GM19035 (cell line): ENCODE measurements around the gene ITPK1.

ENCODE experiments used
- ATAC-seq: cut with Tn5 transposase; IDR thresholded peaks from one replicate; pipeline ENCODE4 v1.9.1; 2021; ENCODE audit not compliant: unreplicated experiment

Gene ITPK1

GRCh38 chr14:93084866-93085857, 30.6 kb downstream of the ITPK1 start:
- ATAC-seq: no peak

GRCh38 chr14:93084402-93084801, 31.3 kb downstream of the ITPK1 start:
- no peak for ATAC-seq

- no peak for ATAC-seq
These were observed 31.8 kb downstream of the ITPK1 start for GRCh38 chr14:93083917-93084316.

GRCh38 chr14:93082576-93083001, 33.1 kb downstream of the ITPK1 start:
- no peak for ATAC-seq

GRCh38 chr14:93081876-93082570, 33.7 kb downstream of the ITPK1 start:
- no peak for ATAC-seq

- no peak for ATAC-seq
These were observed 35.8 kb downstream of the ITPK1 start for GRCh38 chr14:93079865-93080403.

GRCh38 chr14:93079321-93079720, 36.4 kb downstream of the ITPK1 start:
- ATAC-seq: no peak

- ATAC-seq: no peak
These were observed 36.9 kb downstream of the ITPK1 start for GRCh38 chr14:93078870-93079269.

- ATAC-seq: no peak
These were observed 39.0 kb downstream of the ITPK1 start for GRCh38 chr14:93076755-93077154.

GRCh38 chr14:93075891-93076290, 39.8 kb downstream of the ITPK1 start:
- no peak for ATAC-seq

- ATAC-seq: no peak
These were observed 41.6 kb downstream of the ITPK1 start for GRCh38 chr14:93073910-93074769.

GRCh38 chr14:93073358-93073707, 42.4 kb downstream of the ITPK1 start:
- ATAC-seq: no peak

- ATAC-seq: no peak
These were observed 42.9 kb downstream of the ITPK1 start for GRCh38 chr14:93072659-93073357.

- ATAC-seq: no peak
These were observed 47.0 kb downstream of the ITPK1 start for GRCh38 chr14:93068711-93069110.

GRCh38 chr14:93067088-93067487, 48.6 kb downstream of the ITPK1 start:
- no peak for ATAC-seq

- no peak for ATAC-seq
These were observed 50.4 kb downstream of the ITPK1 start for GRCh38 chr14:93065272-93065730.

GRCh38 chr14:93064411-93065271, 51.1 kb downstream of the ITPK1 start:
- no peak for ATAC-seq

GRCh38 chr14:93063393-93063792, 52.3 kb downstream of the ITPK1 start:
- ATAC-seq: no peak

GRCh38 chr14:93062890-93063289, 52.8 kb downstream of the ITPK1 start:
- no peak for ATAC-seq
